ENCODE measurements around the gene MS4A15.
"Not testable (repeated sequence)": the region's sequence is repeated elsewhere in the genome, so short reads cannot be mapped to it uniquely, and the experiment has no call there.

The MS4A15 gene

GRCh38 chr11:60756307-60757032 lies at the start of gene MS4A15:
Gene MS4A15 (plus strand): TSS chr11:60756867. CDS start chr11:60763734, 6,867 bp downstream.
- no peak for DNase-seq (ENCODE audit: extremely low read depth in 1 of 2, low read depth in 1 of 2)

GRCh38 chr11:60706931-60707330 lies 49.7 kb upstream of the MS4A15 start:
- no peak for DNase-seq (ENCODE audit: extremely low read depth in 1 of 2, low read depth in 1 of 2)

GRCh38 chr11:60710482-60710881 lies 46.2 kb upstream of the MS4A15 start:
- DNase-seq (ENCODE audit: extremely low read depth in 1 of 2, low read depth in 1 of 2), result no peak

GRCh38 chr11:60711276-60711675 lies 45.4 kb upstream of the MS4A15 start:
- no peak for DNase-seq (ENCODE audit: extremely low read depth in 1 of 2, low read depth in 1 of 2)

- DNase-seq (ENCODE audit: extremely low read depth in 1 of 2, low read depth in 1 of 2), result not testable (repeated sequence)
These were observed 43.2 kb upstream of the MS4A15 start for GRCh38 chr11:60713423-60713822.

GRCh38 chr11:60717956-60718355 lies 38.7 kb upstream of the MS4A15 start:
- no peak for DNase-seq (ENCODE audit: extremely low read depth in 1 of 2, low read depth in 1 of 2)

- DNase-seq (ENCODE audit: extremely low read depth in 1 of 2, low read depth in 1 of 2), result no peak
These were observed 37.9 kb upstream of the MS4A15 start for GRCh38 chr11:60718524-60719316.

GRCh38 chr11:60719391-60719790 lies 37.3 kb upstream of the MS4A15 start:
- no peak for DNase-seq (ENCODE audit: extremely low read depth in 1 of 2, low read depth in 1 of 2)

GRCh38 chr11:60720460-60720859 lies 36.2 kb upstream of the MS4A15 start:
- DNase-seq (ENCODE audit: extremely low read depth in 1 of 2, low read depth in 1 of 2), result no peak

- DNase-seq (ENCODE audit: extremely low read depth in 1 of 2, low read depth in 1 of 2), result no peak
These were observed 32.2 kb upstream of the MS4A15 start, which contains the start of gene MS4A18 for GRCh38 chr11:60724420-60724819. Gene MS4A18 (plus strand): TSS chr11:60724720.

- no peak for DNase-seq (ENCODE audit: extremely low read depth in 1 of 2, low read depth in 1 of 2)
These were observed 31.1 kb upstream of the MS4A15 start for GRCh38 chr11:60725592-60725991.

GRCh38 chr11:60731586-60731985 lies 25.1 kb upstream of the MS4A15 start:
- DNase-seq (ENCODE audit: extremely low read depth in 1 of 2, low read depth in 1 of 2), result no peak

- no peak for DNase-seq (ENCODE audit: extremely low read depth in 1 of 2, low read depth in 1 of 2)
These were observed 22.4 kb upstream of the MS4A15 start for GRCh38 chr11:60734279-60734678.

GRCh38 chr11:60739114-60739513 lies 17.6 kb upstream of the MS4A15 start:
- DNase-seq (ENCODE audit: extremely low read depth in 1 of 2, low read depth in 1 of 2), result no peak

GRCh38 chr11:60740573-60740972 lies 16.1 kb upstream of the MS4A15 start:
- DNase-seq (ENCODE audit: extremely low read depth in 1 of 2, low read depth in 1 of 2), result no peak

- DNase-seq (ENCODE audit: extremely low read depth in 1 of 2, low read depth in 1 of 2), result no peak
These were observed 15.2 kb upstream of the MS4A15 start for GRCh38 chr11:60741421-60741820.

- no peak for DNase-seq (ENCODE audit: extremely low read depth in 1 of 2, low read depth in 1 of 2)
These were observed 13.6 kb upstream of the MS4A15 start for GRCh38 chr11:60743058-60743457.

GRCh38 chr11:60744114-60744513 lies 12.6 kb upstream of the MS4A15 start:
- DNase-seq (ENCODE audit: extremely low read depth in 1 of 2, low read depth in 1 of 2), result no peak

- DNase-seq (ENCODE audit: extremely low read depth in 1 of 2, low read depth in 1 of 2), result no peak
These were observed 9.3 kb upstream of the MS4A15 start for GRCh38 chr11:60747359-60747873.

- DNase-seq (ENCODE audit: extremely low read depth in 1 of 2, low read depth in 1 of 2), result no peak
These were observed 8.4 kb upstream of the MS4A15 start for GRCh38 chr11:60748225-60748624.

GRCh38 chr11:60748821-60749220 lies 7.8 kb upstream of the MS4A15 start:
- no peak for DNase-seq (ENCODE audit: extremely low read depth in 1 of 2, low read depth in 1 of 2)

GRCh38 chr11:60750911-60751310 lies 5.8 kb upstream of the MS4A15 start:
- no peak for DNase-seq (ENCODE audit: extremely low read depth in 1 of 2, low read depth in 1 of 2)

Data from activated CD8-positive, alpha-beta memory T cell treated with anti-CD3 and anti-CD28 coated beads for 1 hour (primary cell).